Dermis lymphatic vessel endothelial cell (primary cell): Measurements from ENCODE around the gene SUN5. TPM values are rescaled to one million over a fixed set of nuclear protein-coding genes. Genes with fewer than 3 reads are reported as not detected.

Source experiments
- total RNA-seq: library from RNA; depleted of rRNA; stranded (reverse); fragments of >200 nt; gene quantifications from 2 replicates; pipeline ENCODE4 v1.2.1, GENCODE V29; 2014

Gene SUN5, protein sequence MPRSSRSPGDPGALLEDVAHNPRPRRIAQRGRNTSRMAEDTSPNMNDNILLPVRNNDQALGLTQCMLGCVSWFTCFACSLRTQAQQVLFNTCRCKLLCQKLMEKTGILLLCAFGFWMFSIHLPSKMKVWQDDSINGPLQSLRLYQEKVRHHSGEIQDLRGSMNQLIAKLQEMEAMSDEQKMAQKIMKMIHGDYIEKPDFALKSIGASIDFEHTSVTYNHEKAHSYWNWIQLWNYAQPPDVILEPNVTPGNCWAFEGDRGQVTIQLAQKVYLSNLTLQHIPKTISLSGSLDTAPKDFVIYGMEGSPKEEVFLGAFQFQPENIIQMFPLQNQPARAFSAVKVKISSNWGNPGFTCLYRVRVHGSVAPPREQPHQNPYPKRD
- not detected in 2 replicates for total RNA-seq

GRCh38 chr20:33004141-33004751, at the start of gene SUN5:
Gene SUN5 (minus strand): TSS chr20:33004433. CDS start chr20:33004340, 93 bp downstream.

GRCh38 chr20:33053291-33054106, 49.3 kb upstream of the SUN5 start, which contains the start of gene BPIFB3:
Gene BPIFB3 (plus strand): TSS chr20:33053903. CDS start chr20:33055436, 1,533 bp downstream.

GRCh38 chr20:33031531-33031930, 27.3 kb upstream of the SUN5 start, which contains the start of gene BPIFB6:
Gene BPIFB6 (plus strand): TSS chr20:33031648. CDS start chr20:33031648, 0 bp downstream.

DNA sequence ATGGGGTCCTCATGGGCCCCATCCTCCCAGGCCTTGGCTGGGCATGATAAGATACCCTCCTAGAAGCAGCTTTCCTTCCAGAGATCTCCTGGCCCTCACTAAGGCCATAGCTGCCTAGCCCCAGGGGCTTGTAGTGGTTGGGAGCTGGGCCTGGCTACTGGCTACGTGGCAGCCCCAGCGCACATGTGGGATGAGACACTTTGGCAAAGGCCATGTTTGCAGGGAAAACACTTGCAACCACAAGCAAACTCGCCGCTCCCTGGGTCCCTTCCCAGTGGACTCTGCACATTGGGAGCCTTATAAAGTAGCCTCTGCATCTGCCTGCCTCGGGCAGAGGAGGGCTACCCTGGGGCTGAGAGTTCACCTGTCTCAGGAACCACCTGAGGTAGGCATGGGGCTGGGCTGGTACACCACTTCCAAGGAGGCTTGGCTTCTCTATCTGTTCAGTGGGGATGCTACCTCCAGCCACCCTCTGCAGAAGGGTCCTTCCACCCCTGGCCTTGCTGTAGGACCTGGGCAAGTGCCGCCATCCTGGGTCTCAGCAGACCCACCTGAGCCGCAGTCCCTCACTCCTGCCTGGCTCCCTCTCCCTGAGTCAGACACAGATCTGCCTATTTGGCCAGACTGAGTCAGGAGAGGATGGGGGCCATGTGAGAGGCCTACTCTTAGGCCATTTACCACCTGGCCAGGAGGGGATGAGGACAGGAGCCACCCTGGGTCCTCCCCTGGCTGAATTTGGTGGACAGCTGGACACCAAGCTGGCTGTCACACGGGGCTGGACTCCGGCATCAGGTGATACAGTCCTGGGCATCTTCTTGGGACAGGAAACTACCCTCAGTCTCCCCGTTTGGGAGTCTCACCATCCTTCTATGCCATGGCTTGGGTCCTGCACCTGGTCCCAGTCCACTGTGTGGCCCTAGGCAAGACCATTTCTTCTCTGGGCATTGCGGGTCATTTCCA, 3.4 kb upstream of the SUN5 start, which contains the start of gene BPIFB2:
BPIFB2 (plus strand) TSS at position 329 of the 960 bp plus-strand sequence. CDS start 871 bp downstream, outside the sequence.

Other genes with a start within 250 kb of the SUN5 start
- 0.76 and 1.2 TPM in 2 replicates for gene DNMT3B, start 242.0 kb downstream of the SUN5 start, total RNA-seq
- gene MAPRE1, start 184.5 kb downstream of the SUN5 start, total RNA-seq = 82.9 and 85.5 TPM in 2 replicates
- under 0.01 and 0.09 TPM in 2 replicates for gene EFCAB8, start 145.5 kb downstream of the SUN5 start, total RNA-seq
- gene BPIFB2, start 3.3 kb upstream of the SUN5 start, total RNA-seq = not detected in 2 replicates
- not detected in 2 replicates for gene BPIFB6, start 27.2 kb upstream of the SUN5 start, total RNA-seq
- gene BPIFB3, start 49.5 kb upstream of the SUN5 start, total RNA-seq = not detected in 2 replicates
- gene BPIFB4, start 75.2 kb upstream of the SUN5 start, total RNA-seq = not detected in 2 replicates
- gene BPIFA2, start 163.7 kb upstream of the SUN5 start, total RNA-seq = not detected in 2 replicates
- gene BPIFA3, start 212.9 kb upstream of the SUN5 start, total RNA-seq = not detected in 2 replicates
- gene BPIFA1, start 231.6 kb upstream of the SUN5 start, total RNA-seq = not detected in 2 replicates